ENCODE measurements around the gene DLGAP3.

DNA sequence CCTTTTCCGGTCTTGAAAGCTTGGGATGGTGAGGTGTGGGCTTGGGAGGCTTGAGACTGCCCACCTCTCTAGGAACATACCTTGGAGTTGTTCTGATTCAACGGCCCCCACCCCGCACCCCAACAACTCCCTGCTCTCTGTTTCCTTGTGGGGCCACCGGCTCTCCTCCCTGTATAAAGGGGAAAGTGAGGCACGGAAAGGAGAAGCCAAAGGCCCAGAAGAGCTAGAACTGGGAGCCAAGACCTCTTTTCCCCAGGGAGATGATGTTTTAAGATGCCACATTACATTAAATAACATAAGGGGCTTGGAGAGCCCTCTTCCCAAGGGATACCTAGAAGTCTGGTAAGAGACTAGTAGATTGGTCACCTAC is 1.2 kb upstream of the DLGAP3 start:
- TF ChIP-seq, protein P1, sequence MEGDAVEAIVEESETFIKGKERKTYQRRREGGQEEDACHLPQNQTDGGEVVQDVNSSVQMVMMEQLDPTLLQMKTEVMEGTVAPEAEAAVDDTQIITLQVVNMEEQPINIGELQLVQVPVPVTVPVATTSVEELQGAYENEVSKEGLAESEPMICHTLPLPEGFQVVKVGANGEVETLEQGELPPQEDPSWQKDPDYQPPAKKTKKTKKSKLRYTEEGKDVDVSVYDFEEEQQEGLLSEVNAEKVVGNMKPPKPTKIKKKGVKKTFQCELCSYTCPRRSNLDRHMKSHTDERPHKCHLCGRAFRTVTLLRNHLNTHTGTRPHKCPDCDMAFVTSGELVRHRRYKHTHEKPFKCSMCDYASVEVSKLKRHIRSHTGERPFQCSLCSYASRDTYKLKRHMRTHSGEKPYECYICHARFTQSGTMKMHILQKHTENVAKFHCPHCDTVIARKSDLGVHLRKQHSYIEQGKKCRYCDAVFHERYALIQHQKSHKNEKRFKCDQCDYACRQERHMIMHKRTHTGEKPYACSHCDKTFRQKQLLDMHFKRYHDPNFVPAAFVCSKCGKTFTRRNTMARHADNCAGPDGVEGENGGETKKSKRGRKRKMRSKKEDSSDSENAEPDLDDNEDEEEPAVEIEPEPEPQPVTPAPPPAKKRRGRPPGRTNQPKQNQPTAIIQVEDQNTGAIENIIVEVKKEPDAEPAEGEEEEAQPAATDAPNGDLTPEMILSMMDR (conservative IDR thresholded peaks at IDR 0.05; ENCODE audit: low read depth, low read length), result no peak
- TF ChIP-seq EZH2 (IDR thresholded peaks at IDR 0.05; ENCODE audit: borderline replicate concordance, low read depth, low read length, poor library complexity, severe bottlenecking), result no peak
